Gastroesophageal sphincter (tissue), 4 donors: ENCODE data around the gene SAYSD1. TPM values are rescaled to one million over a fixed set of nuclear protein-coding genes. Genes with fewer than 3 reads are reported as not detected.

Experiments
- ATAC-seq: fragments of 150-250 bp; one replicate; pipeline ENCODE4 v1.9.1; 2016; ENCODE audit warnings: mild to moderate bottlenecking, moderate library complexity
- H3K27ac ChIP-seq, 4 donors: fragments of 200-600 bp; sonication (generic) in 3 of 4; 1 replicate in 3 of 4; 2 replicates in 1 of 4; pipeline ENCODE4 v1.5.1; 2016 to 2019
- H3K27me3 ChIP-seq: fragments of 200-600 bp; sonication (generic); one replicate; pipeline ENCODE4 v1.5.1; 2019
- H3K36me3 ChIP-seq, 2 donors: fragments of 200-600 bp; sonication (generic); one replicate each; pipeline ENCODE4 v1.5.1; 2019; ENCODE audit warnings: control low read depth in 1 of 2
- H3K4me1 ChIP-seq, 3 donors: fragments of 200-600 bp; sonication (generic); 1 replicate in 2 of 3; 2 replicates in 1 of 3; pipeline ENCODE4 v1.5.1; 2016 to 2019; ENCODE audit warnings: control low read depth in 2 of 3
- H3K4me3 ChIP-seq, 2 donors: fragments of 200-600 bp; sonication (generic); one replicate each; pipeline ENCODE4 v1.5.1; 2019; ENCODE audit warnings: mild to moderate bottlenecking in 1 of 2, moderate library complexity in 1 of 2
- H3K9me3 ChIP-seq, 3 donors: fragments of 200-600 bp; sonication (generic); one replicate each; pipeline ENCODE4 v1.5.1; 2017 to 2019; ENCODE audit warnings: control low read depth in 2 of 3
- CTCF ChIP-seq, 4 experiments: fragments of 200-600 bp in 2 of 4; fragments of 450-650 bp in 2 of 4; sonication (generic) in 1 of 4; IDR thresholded peaks; one replicate each; pipeline ENCODE4 v1.5.1; 2017 to 2019; ENCODE audit warnings: antibody characterized with exemption in 4 of 4, mild to moderate bottlenecking in 2 of 4, moderate library complexity in 2 of 4
- EP300 ChIP-seq: sonication (generic); formaldehyde crosslinking; IDR thresholded peaks from one replicate; pipeline ENCODE4 v1.6.1; 2017; ENCODE audit warnings: antibody characterized with exemption, mild to moderate bottlenecking
- POLR2A ChIP-seq, 2 donors: fragments of 450-650 bp; IDR thresholded peaks; one replicate each; pipeline ENCODE4 v1.6.1; 2017; ENCODE audit warnings: antibody characterized with exemption in 2 of 2, mild to moderate bottlenecking in 2 of 2, moderate library complexity in 1 of 2
- POLR2AphosphoS5 ChIP-seq: sonication (generic); formaldehyde crosslinking; IDR thresholded peaks from one replicate; pipeline ENCODE4 v1.6.1; 2017; ENCODE audit warnings: antibody characterized with exemption
- WGBS, 2 donors: methylation state at CpG; one replicate each; pipeline ENCODE4 v1.1.5; 2018; ENCODE audit warnings: low coverage in 1 of 2; 5-methylcytosine and 5-hydroxymethylcytosine counted together
- total RNA-seq, 4 donors: library from RNA; depleted of rRNA; stranded (reverse); fragments of >200 nt; gene quantifications; one replicate each; pipeline ENCODE4 v1.1.0, GENCODE V29; 2016

The SAYSD1 gene
- total RNA-seq, 4 donors from 2014 or later: 16.4 to 23.2 (median 20.7) TPM

GRCh38 chr6:39073471-39074355 lies 41.3 kb downstream of the SAYSD1 start:
- Histone ChIP-seq H3K4me3 (no peak overlapping the region), H3K27me3 (no peaks in the 10 kb centered on the region), H3K9me3 (no peaks in the 10 kb centered on the region), H3K36me3 (no peaks in the 10 kb centered on the region), H3K27ac (no peak overlapping the region), H3K4me1 (no peaks in the 10 kb centered on the region)
- no peak for ATAC-seq
- WGBS, 2 donors: 86 to 87% methylated on average over 1 to 6 of the region's 17 CpGs
- TF ChIP-seq POLR2AphosphoS5: no peak
- TF ChIP-seq CTCF (IDR thresholded peaks at IDR 0.05): no peak
- no peak for TF ChIP-seq POLR2A (IDR thresholded peaks at IDR 0.05)
- no peak for TF ChIP-seq EP300

GRCh38 chr6:39072830-39073229 lies 42.2 kb downstream of the SAYSD1 start:
- Histone ChIP-seq H3K27me3 (peaks cover 6% of the 10 kb centered on the region), H3K9me3 (no peaks in the 10 kb centered on the region), H3K4me3 (no peak overlapping the region), H3K27ac (no peak overlapping the region), H3K4me1 (no peaks in the 10 kb centered on the region), H3K36me3 (no peaks in the 10 kb centered on the region)
- ATAC-seq: no peak
- whole genome bisulfite sequencing, 2 donors: no CpG with 5 or more reads among the region's 9 CpGs
- TF ChIP-seq CTCF (IDR thresholded peaks at IDR 0.05) (no peak), POLR2A (IDR thresholded peaks at IDR 0.05) (no peak), POLR2AphosphoS5 (no peak)

GRCh38 chr6:39068391-39068790 lies 46.6 kb downstream of the SAYSD1 start:
- no peak for ATAC-seq
- WGBS, 2 donors: 100% methylated on average over 2 of the region's 7 CpGs; no CpG with 5 or more reads in 1 of the 2 donors
- no peak for TF ChIP-seq POLR2AphosphoS5
- TF ChIP-seq EP300: no peak
- no peak for TF ChIP-seq CTCF (IDR thresholded peaks at IDR 0.05)
- TF ChIP-seq POLR2A (IDR thresholded peaks at IDR 0.05): no peak
- no peak overlapping the region for H3K4me3 ChIP-seq
- no peak overlapping the region for H3K27ac ChIP-seq
- peaks cover 6% of the 10 kb centered on the region for H3K27me3 ChIP-seq
- no peaks in the 10 kb centered on the region for H3K9me3 ChIP-seq
- H3K4me1 ChIP-seq: no peaks in the 10 kb centered on the region
- no peaks in the 10 kb centered on the region for H3K36me3 ChIP-seq

- H3K4me3 ChIP-seq: no peak overlapping the region
- WGBS, 2 donors: 77% methylated on average over 6 of the region's 8 CpGs; no CpG with 5 or more reads in 1 of the 2 donors
- H3K36me3 ChIP-seq: no peaks in the 10 kb centered on the region
- peaks cover 8% of the 10 kb centered on the region for H3K27me3 ChIP-seq
- H3K27ac ChIP-seq: no peak overlapping the region
- TF ChIP-seq EP300 (no peak), POLR2A (IDR thresholded peaks at IDR 0.05) (no peak), POLR2AphosphoS5 (no peak), CTCF (IDR thresholded peaks at IDR 0.05) (no peak)
- no peaks in the 10 kb centered on the region for H3K9me3 ChIP-seq
- no peak for ATAC-seq
- no peaks in the 10 kb centered on the region for H3K4me1 ChIP-seq
Measured at GRCh38 chr6:39065561-39065960, 49.4 kb downstream of the SAYSD1 start.

- no peak for ATAC-seq
- Histone ChIP-seq H3K36me3 (no peaks in the 10 kb centered on the region), H3K4me3 (no peak overlapping the region), H3K4me1 (no peaks in the 10 kb centered on the region), H3K27ac (no peak overlapping the region), H3K27me3 (peaks cover 27% of the 10 kb centered on the region), H3K9me3 (no peaks in the 10 kb centered on the region)
- WGBS, 2 donors: 67% methylated on average over 1 of the region's 1 CpG; no CpG with 5 or more reads in 1 of the 2 donors
- no peak for TF ChIP-seq POLR2AphosphoS5
- TF ChIP-seq CTCF (IDR thresholded peaks at IDR 0.05): no peak
- no peak for TF ChIP-seq POLR2A (IDR thresholded peaks at IDR 0.05)
- TF ChIP-seq EP300: no peak
Measured at GRCh38 chr6:39063526-39063925, 51.5 kb downstream of the SAYSD1 start.
